Astrocyte (in vitro differentiated cells and primary cell): ENCODE data around the gene CUEDC1. TPM values are rescaled to one million over a fixed set of nuclear protein-coding genes. Genes with fewer than 3 reads are reported as not detected.
"Not testable (repeated sequence)": the region's sequence is repeated elsewhere in the genome, so short reads cannot be mapped to it uniquely, and the experiment has no call there.

Experiments used
- DNase-seq: peaks from one replicate; pipeline ENCODE4 v3.0.0-alpha.2; 2010; ENCODE audit warnings: low read depth
- FAIRE-seq: peaks from 2 replicates; lab custom pipeline; 2011; peaks lifted over from hg19 to GRCh38; lab: Jason Lieb, UNC
- H2AFZ ChIP-seq: 2 replicates; pipeline ENCODE4 v1.6.0; 2012; ENCODE audit warnings: low read depth, low read length, inconsistent platforms
- H3K27ac ChIP-seq: 2 replicates; pipeline ENCODE4 v1.5.1; 2011; ENCODE audit warnings: low read depth, low read length, inconsistent platforms
- H3K27me3 ChIP-seq: 2 replicates; pipeline ENCODE4 v1.6.0; 2011; ENCODE audit warnings: low read length, inconsistent platforms; ENCODE audit not compliant: insufficient read depth
- H3K36me3 ChIP-seq: 2 replicates; pipeline ENCODE4 v1.5.1; 2011; ENCODE audit warnings: low read length, inconsistent platforms; ENCODE audit not compliant: insufficient read depth
- H3K4me1 ChIP-seq: 2 replicates; pipeline ENCODE4 v1.5.1; 2011; ENCODE audit warnings: low read length, inconsistent platforms; ENCODE audit not compliant: insufficient read depth
- H3K4me2 ChIP-seq: 2 replicates; pipeline ENCODE4 v1.6.0; 2012; ENCODE audit warnings: low read length, inconsistent platforms
- H3K4me3 ChIP-seq: 2 replicates; pipeline ENCODE4 v1.5.1; 2011; ENCODE audit warnings: low read depth, mild to moderate bottlenecking, low read length, inconsistent platforms; ENCODE audit not compliant: insufficient read depth
- H3K79me2 ChIP-seq: 2 replicates; pipeline ENCODE4 v1.6.0; 2012; ENCODE audit warnings: mild to moderate bottlenecking, low read length, inconsistent platforms; ENCODE audit not compliant: insufficient read depth
- H3K9ac ChIP-seq: 2 replicates; pipeline ENCODE4 v1.6.0; 2012; ENCODE audit warnings: mild to moderate bottlenecking, low read length, inconsistent platforms
- H3K9me3 ChIP-seq: 2 replicates; pipeline ENCODE4 v1.5.1; 2012; ENCODE audit warnings: low read depth, mild to moderate bottlenecking, low read length, inconsistent platforms; ENCODE audit not compliant: insufficient read depth
- H4K20me1 ChIP-seq: 2 replicates; pipeline ENCODE4 v1.6.0; 2012; ENCODE audit warnings: low read length, inconsistent platforms; ENCODE audit not compliant: insufficient read depth
- H3K27ac Mint-ChIP-seq: one replicate; pipeline ENCODE4 v1.8.0; 2021; ENCODE audit warnings: mild to moderate bottlenecking, mixed read lengths; ENCODE audit not compliant: unreplicated experiment
- H3K27me3 Mint-ChIP-seq: one replicate; pipeline ENCODE4 v1.8.0; 2021; ENCODE audit warnings: low read depth, mixed read lengths; ENCODE audit not compliant: unreplicated experiment
- H3K36me3 Mint-ChIP-seq: one replicate; pipeline ENCODE4 v1.8.0; 2021; ENCODE audit warnings: low read depth, mixed read lengths; ENCODE audit not compliant: unreplicated experiment
- H3K4me1 Mint-ChIP-seq: one replicate; pipeline ENCODE4 v1.8.0; 2021; ENCODE audit warnings: low read depth, mixed read lengths; ENCODE audit not compliant: unreplicated experiment
- H3K4me3 Mint-ChIP-seq: one replicate; pipeline ENCODE4 v1.8.0; 2021; ENCODE audit warnings: mild to moderate bottlenecking, moderate library complexity, mixed read lengths; ENCODE audit not compliant: unreplicated experiment
- H3K9me3 Mint-ChIP-seq: one replicate; pipeline ENCODE4 v1.8.0; 2021; ENCODE audit warnings: mild to moderate bottlenecking, mixed read lengths; ENCODE audit not compliant: unreplicated experiment
- EZH2 ChIP-seq: IDR thresholded peaks from 2 replicates; pipeline ENCODE4 v1.6.1; 2012; ENCODE audit warnings: mild to moderate bottlenecking, low read length, inconsistent platforms; ENCODE audit not compliant: insufficient read depth
- total RNA-seq: library from RNA; stranded (reverse); gene quantifications from 2 replicates; pipeline ENCODE4 v1.2.1, GENCODE V29; 2021
- TF ChIP-seq, protein P1 (sequence below): IDR thresholded peaks from 2 replicates; pipeline ENCODE4 v1.5.1; 2011; ENCODE audit warnings: low read depth, mild to moderate bottlenecking, inconsistent platforms, low read length, moderate library complexity; ENCODE audit not compliant: insufficient read depth

CUEDC1 gene
- total RNA-seq, 1 donor from 2014 or later, result 43.7 TPM

GRCh38 chr17:57925361-57925990, 29.7 kb downstream of the CUEDC1 start:
- no peak for FAIRE-seq
- peaks cover 25% of the 10 kb centered on the region for H3K4me1 Mint-ChIP-seq
- H3K4me3 Mint-ChIP-seq, result no peak overlapping the region
- Histone ChIP-seq H4K20me1 (peaks cover 59% of the 10 kb centered on the region), H3K9ac (no peak overlapping the region), H3K9me3 (no peaks in the 10 kb centered on the region), H3K4me3 (no peak overlapping the region), H2AFZ (no peak overlapping the region), H3K27ac (no peak overlapping the region), H3K79me2 (peaks cover 61% of the 10 kb centered on the region), H3K36me3 (no peaks in the 10 kb centered on the region), H3K27me3 (no peaks in the 10 kb centered on the region), H3K4me2 (no peak overlapping the region), H3K4me1 (peaks cover 23% of the 10 kb centered on the region)
- no peaks in the 10 kb centered on the region for H3K27me3 Mint-ChIP-seq
- no peak for DNase-seq
- H3K9me3 Mint-ChIP-seq, result no peaks in the 10 kb centered on the region
- TF ChIP-seq, protein P1, sequence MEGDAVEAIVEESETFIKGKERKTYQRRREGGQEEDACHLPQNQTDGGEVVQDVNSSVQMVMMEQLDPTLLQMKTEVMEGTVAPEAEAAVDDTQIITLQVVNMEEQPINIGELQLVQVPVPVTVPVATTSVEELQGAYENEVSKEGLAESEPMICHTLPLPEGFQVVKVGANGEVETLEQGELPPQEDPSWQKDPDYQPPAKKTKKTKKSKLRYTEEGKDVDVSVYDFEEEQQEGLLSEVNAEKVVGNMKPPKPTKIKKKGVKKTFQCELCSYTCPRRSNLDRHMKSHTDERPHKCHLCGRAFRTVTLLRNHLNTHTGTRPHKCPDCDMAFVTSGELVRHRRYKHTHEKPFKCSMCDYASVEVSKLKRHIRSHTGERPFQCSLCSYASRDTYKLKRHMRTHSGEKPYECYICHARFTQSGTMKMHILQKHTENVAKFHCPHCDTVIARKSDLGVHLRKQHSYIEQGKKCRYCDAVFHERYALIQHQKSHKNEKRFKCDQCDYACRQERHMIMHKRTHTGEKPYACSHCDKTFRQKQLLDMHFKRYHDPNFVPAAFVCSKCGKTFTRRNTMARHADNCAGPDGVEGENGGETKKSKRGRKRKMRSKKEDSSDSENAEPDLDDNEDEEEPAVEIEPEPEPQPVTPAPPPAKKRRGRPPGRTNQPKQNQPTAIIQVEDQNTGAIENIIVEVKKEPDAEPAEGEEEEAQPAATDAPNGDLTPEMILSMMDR, result no peak
- no peak for TF ChIP-seq EZH2
- H3K27ac Mint-ChIP-seq, result no peak overlapping the region
- H3K36me3 Mint-ChIP-seq, result no peaks in the 10 kb centered on the region

- DNase-seq (no peak), FAIRE-seq (no peak)
- Mint-ChIP-seq H3K4me1 (peaks cover 22% of the 10 kb centered on the region), H3K27ac (no peak overlapping the region), H3K27me3 (no peaks in the 10 kb centered on the region), H3K9me3 (no peaks in the 10 kb centered on the region), H3K36me3 (no peaks in the 10 kb centered on the region), H3K4me3 (no peak overlapping the region)
- Histone ChIP-seq H3K79me2 (peaks cover 57% of the 10 kb centered on the region), H2AFZ (no peak overlapping the region), H3K27ac (no peak overlapping the region), H3K36me3 (no peaks in the 10 kb centered on the region), H3K9me3 (no peaks in the 10 kb centered on the region), H3K27me3 (no peaks in the 10 kb centered on the region), H4K20me1 (peaks cover 53% of the 10 kb centered on the region), H3K9ac (no peak overlapping the region), H3K4me2 (no peak overlapping the region), H3K4me1 (peaks cover 23% of the 10 kb centered on the region), H3K4me3 (no peak overlapping the region)
- TF ChIP-seq, protein P1, result no peak
- no peak for TF ChIP-seq EZH2
These were observed 30.5 kb downstream of the CUEDC1 start for GRCh38 chr17:57924677-57925076.

- TF ChIP-seq, protein P1, result no peak
- TF ChIP-seq EZH2, result no peak
- peaks cover 44% of the 10 kb centered on the region for H4K20me1 ChIP-seq
These were observed 31.9 kb downstream of the CUEDC1 start for GRCh38 chr17:57923182-57923872.

GRCh38 chr17:57922745-57923144, 32.5 kb downstream of the CUEDC1 start:
- not testable (repeated sequence) for H3K36me3 Mint-ChIP-seq, FAIRE-seq, H3K36me3 ChIP-seq, H3K9me3 ChIP-seq, H3K4me3 Mint-ChIP-seq, H3K4me2 ChIP-seq, DNase-seq, H3K27ac Mint-ChIP-seq, H3K27me3 ChIP-seq, H3K9ac ChIP-seq, H3K9me3 Mint-ChIP-seq, H3K27ac ChIP-seq, H2AFZ ChIP-seq, H3K27me3 Mint-ChIP-seq, H3K4me3 ChIP-seq
- peaks cover 28% of the 10 kb centered on the region for H3K4me1 Mint-ChIP-seq
- peaks cover 44% of the 10 kb centered on the region for H4K20me1 ChIP-seq
- peaks cover 28% of the 10 kb centered on the region for H3K4me1 ChIP-seq
- peaks cover 51% of the 10 kb centered on the region for H3K79me2 ChIP-seq

More at GRCh38 chr17:57923182-57923872, 31.9 kb downstream of the CUEDC1 start:
- H3K36me3 Mint-ChIP-seq, result no peaks in the 10 kb centered on the region
- peaks cover 24% of the 10 kb centered on the region for H3K4me1 ChIP-seq
- H2AFZ ChIP-seq, result no peak overlapping the region
- no peak overlapping the region for H3K27ac Mint-ChIP-seq
- no peak overlapping the region for H3K4me3 Mint-ChIP-seq
- H3K9ac ChIP-seq, result no peak overlapping the region
- no peaks in the 10 kb centered on the region for H3K27me3 Mint-ChIP-seq
- no peak overlapping the region for H3K4me2 ChIP-seq
- no peaks in the 10 kb centered on the region for H3K9me3 ChIP-seq
- no peaks in the 10 kb centered on the region for H3K9me3 Mint-ChIP-seq
- no peak overlapping the region for H3K27ac ChIP-seq
- DNase-seq, result no peak
- H3K27me3 ChIP-seq, result no peaks in the 10 kb centered on the region
- peaks cover 54% of the 10 kb centered on the region for H3K79me2 ChIP-seq
- no peak overlapping the region for H3K4me3 ChIP-seq
- no peak for FAIRE-seq
- H3K36me3 ChIP-seq, result no peaks in the 10 kb centered on the region
- H3K4me1 Mint-ChIP-seq, result peaks cover 23% of the 10 kb centered on the region
